Measurements from ENCODE around the gene TAB2. TPM values are rescaled to one million over a fixed set of nuclear protein-coding genes. Genes with fewer than 3 reads are reported as not detected.

TAB2 gene
- total RNA-seq, 1 experiment from 2014 or later: 52.2 TPM

DNA sequence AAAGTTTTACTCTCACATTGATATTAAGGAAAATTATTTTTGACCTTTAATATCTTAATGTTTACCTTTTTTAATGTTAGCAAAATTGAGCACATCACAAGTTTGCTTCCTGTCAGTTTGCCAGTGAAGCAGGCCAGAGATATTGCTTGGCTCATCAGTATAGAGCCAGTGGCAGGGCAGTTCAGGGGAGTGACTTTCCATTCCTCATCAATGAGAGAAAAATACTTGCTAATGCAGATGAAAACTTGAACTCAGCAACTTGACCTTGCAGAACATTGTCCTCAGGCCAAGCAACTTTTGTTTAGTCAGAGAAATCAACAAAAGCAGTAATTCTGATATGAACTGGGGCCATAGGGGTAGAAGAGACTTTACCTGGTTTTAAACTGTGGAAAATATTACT, 6.9 kb downstream of the TAB2 start:
- CTCF ChIA-PET: no interaction called here
- no TSS peak for BruUV-seq (replicated peaks)
- intact Hi-C loops (cut with micrococcal nuclease; ENCODE audit: unreplicated experiment): no loop called here
- Histone ChIP-seq H3K27ac (ENCODE audit: low read depth, low read length, poor library complexity, severe bottlenecking) (no peak overlapping the region), H3K36me3 (ENCODE audit: insufficient read depth, low read length, poor library complexity, severe bottlenecking) (peaks cover 4% of the 10 kb centered on the region), H3K4me1 (ENCODE audit: insufficient read depth, low read length, poor library complexity, severe bottlenecking) (peaks cover 21% of the 10 kb centered on the region), H3K4me3 (ENCODE audit: low read depth, low read length, poor library complexity, severe bottlenecking) (no peak overlapping the region), H3K9me3 (ENCODE audit: low read depth, low read length, poor library complexity, severe bottlenecking) (no peaks in the 10 kb centered on the region), H3K27me3 (replicated peaks; ENCODE audit: insufficient read depth, low read depth, low read length, poor library complexity) (no peaks in the 10 kb centered on the region)
- DNase-seq (ENCODE audit: low spot score): no peak
- no peak for TF ChIP-seq CTCF (conservative IDR thresholded peaks at IDR 0.05; ENCODE audit: low read depth, low read length)
- no peak for TF ChIP-seq EZH2 (IDR thresholded peaks at IDR 0.05; ENCODE audit: borderline replicate concordance, low read depth, low read length, poor library complexity, severe bottlenecking)
- POLR2A ChIA-PET (ENCODE audit: low non-redundant PET): no interaction called here

GRCh38 chr6:149325648-149326236, 8.2 kb downstream of the TAB2 start:
- no TSS peak for BruUV-seq (replicated peaks)
- POLR2A ChIA-PET (ENCODE audit: low non-redundant PET): no interaction called here

DNA sequence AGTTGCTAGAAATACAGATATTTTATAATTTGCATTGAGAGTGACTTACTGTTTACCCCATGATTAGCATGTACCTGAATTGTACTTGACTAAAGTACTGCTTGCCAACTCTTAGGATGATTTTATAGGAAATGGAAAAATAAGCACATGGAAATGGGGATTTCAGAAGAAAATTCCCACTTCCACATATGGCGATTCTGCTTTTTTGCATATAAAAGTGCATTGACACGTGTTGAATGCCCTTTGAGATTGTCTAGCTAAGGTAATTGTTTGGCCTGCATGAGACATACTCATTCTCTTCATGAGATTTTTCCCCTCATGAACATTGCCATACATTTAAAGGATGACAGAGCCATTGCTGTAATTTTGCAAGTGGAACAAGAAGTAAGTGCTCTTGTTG, 10.1 kb downstream of the TAB2 start:
- Histone ChIP-seq H3K9me3 (ENCODE audit: low read depth, low read length, poor library complexity, severe bottlenecking) (no peaks in the 10 kb centered on the region), H3K36me3 (ENCODE audit: insufficient read depth, low read length, poor library complexity, severe bottlenecking) (peaks cover 4% of the 10 kb centered on the region), H3K27ac (ENCODE audit: low read depth, low read length, poor library complexity, severe bottlenecking) (no peak overlapping the region), H3K27me3 (replicated peaks; ENCODE audit: insufficient read depth, low read depth, low read length, poor library complexity) (no peaks in the 10 kb centered on the region), H3K4me3 (ENCODE audit: low read depth, low read length, poor library complexity, severe bottlenecking) (no peak overlapping the region), H3K4me1 (ENCODE audit: insufficient read depth, low read length, poor library complexity, severe bottlenecking) (peaks cover 15% of the 10 kb centered on the region)
- intact Hi-C loops (cut with micrococcal nuclease; ENCODE audit: unreplicated experiment): no loop called here
- DNase-seq (ENCODE audit: low spot score): no peak
- ChIA-PET CTCF (no interaction called here), POLR2A (ENCODE audit: low non-redundant PET) (interaction anchor here (0.6 kb wide), 1 partner anchor 134 kb away, joined by 3 read pairs; no protein-coding TSS in a partner anchor)
- no TSS peak for BruUV-seq (replicated peaks)
- TF ChIP-seq EZH2 (IDR thresholded peaks at IDR 0.05; ENCODE audit: borderline replicate concordance, low read depth, low read length, poor library complexity, severe bottlenecking): no peak
- TF ChIP-seq CTCF (conservative IDR thresholded peaks at IDR 0.05; ENCODE audit: low read depth, low read length): no peak

More at GRCh38 chr6:149325648-149326236, 8.2 kb downstream of the TAB2 start:
- DNase-seq (ENCODE audit: low spot score): no peak
- H3K4me3 ChIP-seq (ENCODE audit: low read depth, low read length, poor library complexity, severe bottlenecking): no peak overlapping the region
- intact Hi-C loops (cut with micrococcal nuclease; ENCODE audit: unreplicated experiment): no loop called here
- no peaks in the 10 kb centered on the region for H3K27me3 ChIP-seq (replicated peaks; ENCODE audit: insufficient read depth, low read depth, low read length, poor library complexity)
- no peaks in the 10 kb centered on the region for H3K9me3 ChIP-seq (ENCODE audit: low read depth, low read length, poor library complexity, severe bottlenecking)
- CTCF ChIA-PET: no interaction called here
- H3K4me1 ChIP-seq (ENCODE audit: insufficient read depth, low read length, poor library complexity, severe bottlenecking): peaks cover 8% of the 10 kb centered on the region
- no peak for TF ChIP-seq CTCF (conservative IDR thresholded peaks at IDR 0.05; ENCODE audit: low read depth, low read length)
- no peak for TF ChIP-seq EZH2 (IDR thresholded peaks at IDR 0.05; ENCODE audit: borderline replicate concordance, low read depth, low read length, poor library complexity, severe bottlenecking)
- H3K36me3 ChIP-seq (ENCODE audit: insufficient read depth, low read length, poor library complexity, severe bottlenecking): peaks cover 4% of the 10 kb centered on the region
- no peak overlapping the region for H3K27ac ChIP-seq (ENCODE audit: low read depth, low read length, poor library complexity, severe bottlenecking)

Measured in A673 (cell line).